SH-SY5Y (cell line): ENCODE measurements around the gene YIPF5.

Experiments
- GATA2 ChIP-seq: IDR thresholded peaks from 2 replicates; pipeline ENCODE4 v1.6.1; 2011; ENCODE audit warnings: mild to moderate bottlenecking, low read depth, low read length
- GATA3 ChIP-seq: IDR thresholded peaks from 2 replicates; pipeline ENCODE4 v1.6.1; 2011; ENCODE audit warnings: low read depth, mild to moderate bottlenecking, low read length, moderate library complexity

DNA sequence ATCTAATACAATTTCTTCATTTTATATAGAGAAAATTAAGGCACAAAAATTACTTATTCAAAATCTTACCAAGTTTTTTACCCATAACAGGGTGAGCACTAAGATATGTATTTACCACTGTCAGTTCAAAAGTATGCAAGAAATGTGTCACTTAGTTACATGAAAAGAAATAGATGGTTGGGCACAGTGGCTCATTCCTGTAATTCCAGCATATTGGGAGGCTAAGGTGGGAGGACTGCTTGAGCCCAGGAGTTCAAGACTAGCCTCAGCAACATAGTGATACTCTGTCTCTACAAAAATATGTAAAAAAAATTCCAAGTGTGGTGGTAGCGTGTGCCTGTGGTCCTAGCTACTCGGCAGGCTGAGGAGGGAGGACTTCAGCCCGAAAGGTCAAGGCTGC is 19.4 kb downstream of the YIPF5 start:
- TF ChIP-seq GATA2 (no peak), GATA3 (no peak)
